KBM-7 (cell line): ENCODE measurements around the gene ZBTB4.
"Not testable (repeated sequence)": the region's sequence is repeated elsewhere in the genome, so short reads cannot be mapped to it uniquely, and the experiment has no call there.

Source experiments
- DNase-seq: peaks from one replicate; pipeline ENCODE4 v3.0.0-alpha.2; 2015
- in situ Hi-C: fragments of 300-500 bp; cut with MboI; formaldehyde crosslinking; loops from 2 replicates; pipeline ENCODE4 v1.14.3; 2020; ENCODE audit warnings: low sequenced_read_pairs, low pct_unique_long_range_greater_than_20kb, mixed read lengths

Gene ZBTB4

GRCh38 chr17:7496470-7497183, 17.2 kb upstream of the ZBTB4 start:
- DNase-seq: no peak
- in situ Hi-C loops: no loop called here

GRCh38 chr17:7495906-7496434, 16.5 kb upstream of the ZBTB4 start:
- DNase-seq: no peak
- in situ Hi-C loops: no loop called here

- in situ Hi-C loops: no loop called here
- DNase-seq: no peak
Measured at GRCh38 chr17:7493941-7494340, 14.5 kb upstream of the ZBTB4 start.

GRCh38 chr17:7491583-7491982, 12.2 kb upstream of the ZBTB4 start:
- DNase-seq: no peak
- in situ Hi-C loops: no loop called here

- DNase-seq: no peak
- in situ Hi-C loops: no loop called here
Measured at GRCh38 chr17:7490144-7490543, 10.7 kb upstream of the ZBTB4 start.

- DNase-seq: no peak
- in situ Hi-C loops: no loop called here
Measured at GRCh38 chr17:7486181-7486580, 6.8 kb upstream of the ZBTB4 start.

- in situ Hi-C loops: no loop called here
- DNase-seq: no peak
Measured at GRCh38 chr17:7484919-7485377, 5.5 kb upstream of the ZBTB4 start.

GRCh38 chr17:7484067-7484918, 4.9 kb upstream of the ZBTB4 start, which contains the start of gene POLR2A:
TSS of gene POLR2A (plus strand) at chr17:7484366.
- peak; percentile 98 for DNase-seq
- in situ Hi-C loops: no loop called here

- in situ Hi-C loops: no loop called here
- peak; percentile 94 for DNase-seq
Measured at GRCh38 chr17:7483255-7484066, 4.0 kb upstream of the ZBTB4 start.

- in situ Hi-C loops, DNase-seq: not testable (repeated sequence)
Measured at GRCh38 chr17:7482742-7483088, 3.3 kb upstream of the ZBTB4 start.

GRCh38 chr17:7481842-7482741, 2.7 kb upstream of the ZBTB4 start:
- in situ Hi-C loops, DNase-seq: not testable (repeated sequence)

GRCh38 chr17:7481275-7481674, 1.8 kb upstream of the ZBTB4 start, which contains the start of gene SLC35G6:
TSS of gene SLC35G6 (plus strand) at chr17:7481446. CDS start at chr17:7481517, 71 bp downstream.
- DNase-seq, in situ Hi-C loops: not testable (repeated sequence)

GRCh38 chr17:7480089-7480384, 606 bp upstream of the ZBTB4 start:
- in situ Hi-C loops: no loop called here

GRCh38 chr17:7478276-7479212, 887 bp downstream of the ZBTB4 start:
- in situ Hi-C loops: no loop called here
- DNase-seq: peak; percentile 44

More at GRCh38 chr17:7480089-7480384, 606 bp upstream of the ZBTB4 start:
- DNase-seq: no peak

GRCh38 chr17:7477392-7478275, 1.8 kb downstream of the ZBTB4 start:
- DNase-seq: peak; percentile 83

GRCh38 chr17:7476951-7477350, 2.5 kb downstream of the ZBTB4 start:
- in situ Hi-C loops: no loop called here
- DNase-seq: no peak

More at GRCh38 chr17:7477392-7478275, 1.8 kb downstream of the ZBTB4 start:
- in situ Hi-C loops: no loop called here
